Myometrial cell (primary cell): Measurements from ENCODE around the gene EHHADH. TPM values are rescaled to one million over a fixed set of nuclear protein-coding genes. Genes with fewer than 3 reads are reported as not detected.

Experiments
- total RNA-seq: library from RNA; depleted of rRNA; stranded (reverse); fragments of >200 nt; gene quantifications from 2 replicates; pipeline ENCODE4 v1.2.3, GENCODE V29; 2015

The EHHADH gene
- 6.6 and 9.7 TPM in 2 replicates for total RNA-seq

DNA sequence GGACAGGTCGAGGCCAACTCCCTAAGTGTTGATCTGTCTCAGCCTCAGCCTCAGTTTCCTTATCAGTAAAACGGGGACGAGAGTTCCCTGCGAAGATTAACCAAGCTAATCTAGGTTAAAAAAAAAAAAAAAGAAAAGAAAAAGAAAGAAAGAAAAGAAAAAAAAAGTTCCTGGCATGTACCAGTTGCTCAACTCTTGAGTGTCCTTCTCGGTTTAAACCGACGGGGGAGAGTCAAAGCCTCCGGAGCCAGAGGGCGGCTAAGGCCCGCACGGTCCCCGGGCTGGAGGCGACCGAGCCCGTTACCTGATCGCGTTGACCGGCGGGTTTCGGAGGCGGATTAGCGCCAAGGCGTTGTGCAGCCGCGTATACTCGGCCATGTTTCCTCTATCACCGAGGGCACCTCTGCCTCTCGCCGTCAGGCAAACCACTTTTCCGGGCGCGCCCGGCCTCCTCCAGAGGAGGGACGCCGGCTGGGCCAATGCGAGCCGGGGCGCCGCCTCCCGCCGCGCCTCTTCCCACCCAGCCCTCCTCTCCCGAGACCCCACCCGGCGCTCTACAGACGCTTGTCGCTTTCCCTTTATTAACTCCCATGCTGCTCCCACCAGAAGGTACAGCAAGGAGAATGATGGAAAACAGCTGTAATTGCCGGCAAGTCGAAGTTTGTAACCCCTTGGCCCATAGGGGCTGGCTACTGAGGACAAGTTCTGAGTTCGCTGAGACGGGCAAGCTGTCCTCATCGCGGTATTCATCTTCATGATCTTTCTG lies at the start of gene EHHADH:
Gene EHHADH (minus strand): TSS at position 405 of the 766 bp plus-strand sequence. CDS start 27 bp downstream, at position 378.

DNA sequence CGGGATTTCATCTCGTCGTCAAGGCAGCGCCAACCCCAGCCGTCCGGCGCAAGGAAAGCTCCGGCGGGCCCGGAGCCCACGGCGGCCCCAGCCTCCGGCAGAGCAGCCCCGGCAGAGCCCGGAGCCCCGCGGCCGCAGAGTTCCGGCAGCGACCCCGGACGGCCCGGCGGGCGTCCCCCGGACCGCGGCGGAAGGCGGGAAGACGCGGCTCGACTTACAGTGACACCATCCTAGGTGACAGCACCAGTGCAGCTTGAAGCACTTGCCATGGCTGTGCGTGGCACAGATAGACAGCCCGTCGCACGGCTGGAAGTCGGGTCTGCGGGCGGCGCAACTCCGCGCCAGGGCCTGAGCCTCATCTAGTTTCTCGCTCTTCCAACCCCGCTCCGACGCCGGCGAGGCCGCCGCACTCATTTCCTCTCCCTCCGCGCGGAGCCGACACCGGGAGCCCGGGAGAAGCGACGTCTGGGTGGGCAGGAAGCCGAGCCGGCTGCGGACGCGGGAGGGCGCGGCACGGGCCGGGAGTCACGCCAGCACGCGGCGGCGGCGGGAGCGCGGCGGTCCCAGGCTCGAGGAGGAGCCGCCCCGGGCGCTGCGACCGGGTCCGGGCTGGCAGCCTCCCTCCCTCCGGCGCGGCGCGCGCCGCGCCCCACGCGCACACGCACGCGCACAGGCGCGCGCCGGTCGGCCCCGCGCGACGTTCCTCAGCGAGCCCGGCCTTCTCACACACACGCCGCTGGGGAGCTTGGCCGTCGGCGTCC lies 101.3 kb downstream of the EHHADH start, which contains the start of gene C3orf70:
Gene C3orf70 (minus strand): TSS at position 651 of the 761 bp plus-strand sequence. CDS start 237 bp downstream, at position 414.

Other genes starting within 250 kb of the EHHADH start
- gene C3orf70, start 101.0 kb downstream of the EHHADH start, total RNA-seq = 0.18 and 0.29 TPM in 2 replicates
- 18.1 and 18.7 TPM in 2 replicates for gene MAP3K13, start 109.1 kb upstream of the EHHADH start, total RNA-seq
- gene TMEM41A, start 245.0 kb upstream of the EHHADH start, total RNA-seq = 8.6 and 10.5 TPM in 2 replicates